Measurements from ENCODE around the gene KDM7A.
"Not testable (repeated sequence)": the region's sequence is repeated elsewhere in the genome, so short reads cannot be mapped to it uniquely, and the experiment has no call there.

The KDM7A gene

DNA sequence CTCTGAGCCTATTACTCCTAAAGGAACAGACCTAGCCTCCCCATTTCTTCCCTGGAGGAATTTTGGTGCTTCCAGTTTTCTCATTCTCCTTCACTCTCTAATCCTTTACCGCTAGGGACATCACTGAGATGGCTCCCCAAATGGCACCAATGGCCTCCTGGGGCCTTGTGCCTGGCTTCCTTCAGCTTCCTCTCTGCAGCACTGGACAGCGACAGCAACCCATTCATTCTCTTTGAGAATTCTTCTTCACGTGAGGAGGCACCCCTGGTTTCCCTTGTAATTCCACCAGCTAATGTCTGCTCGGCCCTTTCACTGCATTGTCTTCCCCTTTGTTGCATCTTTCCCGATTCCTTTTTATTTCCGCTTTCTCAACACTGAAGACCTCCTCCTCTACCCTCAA is 24.6 kb upstream of the KDM7A start:
- no peak for DNase-seq

DNA sequence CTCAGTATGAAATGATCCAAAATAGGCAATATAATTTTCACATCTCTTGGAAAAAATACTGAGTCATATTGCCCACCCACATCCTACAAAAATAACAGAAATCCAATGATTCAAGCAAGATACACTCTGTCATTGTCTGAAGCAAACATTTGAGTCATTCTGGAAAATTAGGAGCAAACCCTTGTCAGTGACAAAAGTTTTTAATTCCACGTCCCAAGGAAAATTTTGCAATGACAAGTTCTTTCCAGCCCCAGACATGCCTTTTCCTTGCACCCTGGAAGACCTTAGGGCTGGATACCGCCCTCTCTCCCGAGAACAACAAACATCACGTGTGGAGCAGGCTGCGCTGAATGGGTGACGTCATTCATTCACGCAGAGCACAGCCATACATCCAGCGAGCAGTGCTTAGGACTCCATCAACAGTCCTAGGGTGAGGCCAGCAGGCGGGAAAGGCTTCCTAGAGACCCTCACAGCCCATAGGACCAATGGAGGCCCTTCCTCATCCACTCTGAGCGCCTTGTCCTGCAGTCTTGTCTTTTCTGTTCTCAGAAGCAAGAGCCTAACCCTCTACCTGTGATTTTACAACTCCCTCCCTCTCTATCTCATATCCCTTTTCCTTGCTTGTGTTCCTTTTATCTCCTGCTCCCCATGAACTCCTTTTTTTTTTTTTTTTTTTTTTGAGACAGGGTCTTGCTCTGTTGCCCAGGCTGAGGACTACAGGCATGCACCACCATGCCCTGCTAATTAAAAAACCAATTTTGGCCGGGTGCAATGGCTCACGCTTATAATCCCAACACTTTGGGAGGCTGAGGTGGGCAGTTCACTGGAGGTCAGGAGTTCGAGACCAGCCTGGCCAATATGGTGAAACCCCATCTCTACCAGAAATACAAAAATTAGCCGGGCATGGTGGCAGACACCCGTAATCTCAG is 23.5 kb upstream of the KDM7A start:
- no peak for DNase-seq

DNA sequence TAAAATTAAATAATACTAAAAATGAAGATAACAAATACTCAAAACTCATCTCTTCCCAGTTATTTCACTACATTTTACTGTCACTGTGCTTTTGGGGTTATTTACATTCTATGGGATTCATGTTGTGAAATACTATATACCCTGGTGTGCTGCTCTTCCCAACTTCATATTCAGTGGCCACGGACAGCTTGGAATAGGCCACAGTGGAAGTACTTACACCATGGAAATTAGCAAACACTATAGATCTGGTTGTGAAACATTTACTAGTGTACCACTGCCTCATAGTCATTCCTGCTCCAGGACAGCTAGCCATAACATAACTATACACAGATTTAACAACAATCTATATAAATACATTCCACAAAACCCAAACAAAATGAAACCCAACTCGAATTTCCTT is 21.2 kb upstream of the KDM7A start:
- DNase-seq = no peak

DNA sequence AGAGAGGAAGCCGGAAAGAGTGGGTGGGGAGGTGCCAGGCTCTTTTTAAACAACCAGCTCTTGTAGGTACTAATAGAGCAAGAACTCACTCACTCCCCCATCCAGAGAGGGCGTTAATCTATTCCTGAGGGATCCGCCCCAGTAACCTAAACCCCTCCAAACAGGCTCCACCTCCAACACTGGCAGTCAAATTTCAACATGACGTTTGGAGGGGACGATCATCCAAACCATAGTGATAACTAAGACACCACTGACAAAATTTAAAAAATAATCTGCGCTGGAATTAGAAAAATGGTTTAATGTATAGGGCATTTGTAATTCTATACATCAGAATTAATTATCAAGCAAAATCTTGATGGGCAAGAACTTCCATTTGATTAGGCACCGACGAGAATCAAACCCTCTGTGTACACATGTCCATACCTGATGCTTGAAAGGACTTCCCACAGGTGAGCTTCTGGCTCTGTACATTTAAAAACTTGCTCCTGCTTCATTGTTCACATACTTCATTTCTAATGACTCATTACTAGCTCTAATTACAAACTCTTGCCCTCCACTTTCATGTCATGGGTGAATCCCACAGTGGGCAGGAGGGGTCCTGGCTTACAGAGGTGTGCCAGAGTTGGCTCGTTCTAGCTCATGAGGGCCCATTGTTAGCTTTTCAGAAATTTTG is 20.6 kb upstream of the KDM7A start:
- no peak for DNase-seq

DNA sequence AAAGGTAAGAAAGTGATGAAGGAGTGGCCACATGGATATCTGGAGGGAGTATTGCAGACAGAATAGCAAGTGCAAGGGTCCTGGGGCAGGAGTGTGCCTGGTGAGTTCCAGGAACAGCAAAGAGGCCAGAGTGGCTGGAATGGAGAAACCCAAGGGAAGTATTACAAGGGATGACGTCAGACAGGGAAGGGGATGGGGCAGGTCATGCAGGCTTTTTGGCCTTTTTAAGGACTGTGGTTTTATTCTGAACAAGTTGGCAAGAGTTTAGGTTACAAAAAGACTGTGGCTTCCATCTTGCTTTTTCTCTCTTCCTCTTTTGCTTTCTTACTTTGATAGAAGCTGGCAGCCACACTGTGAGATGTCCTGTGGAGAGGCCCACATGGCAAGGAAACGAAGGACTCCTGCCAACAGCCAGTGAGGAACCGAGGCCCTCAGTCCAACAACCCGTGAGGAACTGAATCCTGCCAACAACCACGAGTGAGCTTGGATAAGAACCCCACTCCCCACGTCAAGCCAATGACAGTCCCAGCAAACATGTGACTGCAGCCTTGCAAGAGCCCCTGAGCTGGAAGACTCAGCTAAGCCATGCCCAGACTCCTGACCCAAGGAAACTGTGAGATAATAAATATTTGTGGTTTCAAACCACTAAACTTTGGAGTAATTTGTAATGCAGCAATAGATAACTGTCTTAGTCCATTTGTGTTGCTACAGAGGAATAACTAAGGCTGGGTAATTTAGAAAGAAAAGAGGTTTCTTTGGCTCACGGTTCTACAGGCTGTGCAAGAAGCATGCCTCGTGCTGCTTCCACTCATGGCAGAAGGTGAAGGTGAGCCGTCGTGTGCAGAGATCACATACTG is 19.8 kb upstream of the KDM7A start:
- peak; percentile 30 for DNase-seq

DNA sequence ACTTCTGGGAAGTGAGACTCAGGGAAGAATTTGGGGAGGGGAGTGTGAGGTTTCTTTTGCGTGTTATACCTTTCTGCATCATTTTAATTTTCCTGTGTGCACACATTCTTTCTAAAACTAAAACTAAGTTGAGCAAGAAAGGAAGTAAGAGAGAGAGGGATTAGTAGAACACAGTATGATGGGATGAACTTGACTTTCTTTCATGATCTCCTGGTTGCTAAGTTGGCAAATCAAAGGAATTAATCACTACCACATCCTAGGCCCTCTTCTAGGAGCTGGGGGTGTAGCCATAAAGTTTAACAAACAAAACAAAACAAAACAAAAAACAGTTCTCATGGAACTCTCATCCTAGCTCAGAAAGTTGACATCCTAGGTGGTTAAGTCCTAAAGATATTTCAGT is 19.1 kb upstream of the KDM7A start:
- no peak for DNase-seq

DNA sequence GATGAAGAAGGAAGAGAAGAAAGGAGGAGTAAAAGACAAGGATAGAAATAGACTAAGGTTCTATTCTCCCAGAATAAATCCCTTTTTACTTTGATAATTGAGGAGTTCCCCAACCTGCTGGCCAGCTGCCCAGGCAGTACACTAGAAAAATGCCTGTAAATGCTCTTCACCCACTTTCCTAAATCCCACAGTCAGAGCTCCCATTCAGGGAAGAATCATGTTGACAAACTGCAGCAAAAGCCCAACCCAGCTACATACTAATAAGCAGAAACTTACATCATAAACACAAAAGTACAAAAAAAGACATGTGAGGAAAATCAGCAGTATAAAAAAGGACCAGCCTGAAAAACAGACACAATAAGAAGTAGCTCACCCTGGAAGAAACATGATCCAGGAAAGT is 15.8 kb upstream of the KDM7A start:
- DNase-seq = no peak

DNA sequence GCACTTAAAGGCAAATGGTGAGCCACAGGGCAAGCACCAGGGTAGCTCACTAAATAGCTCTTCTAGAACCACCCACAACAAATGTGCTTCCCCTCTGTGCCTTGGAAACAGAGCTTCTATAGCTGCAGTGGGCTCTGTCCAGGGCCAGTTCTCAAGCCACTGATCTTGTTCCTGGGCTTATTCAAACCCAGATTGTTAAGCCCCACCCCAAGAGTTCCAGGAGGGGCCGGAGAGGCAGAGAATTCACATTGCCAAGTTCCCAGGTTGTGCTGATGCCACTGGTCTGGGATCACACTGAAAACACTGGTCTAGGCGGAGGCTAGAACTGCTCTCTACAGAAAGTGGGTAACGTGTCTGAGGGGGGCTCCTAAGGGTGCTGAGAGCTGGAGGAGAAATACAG is 15.4 kb upstream of the KDM7A start:
- DNase-seq = no peak

DNA sequence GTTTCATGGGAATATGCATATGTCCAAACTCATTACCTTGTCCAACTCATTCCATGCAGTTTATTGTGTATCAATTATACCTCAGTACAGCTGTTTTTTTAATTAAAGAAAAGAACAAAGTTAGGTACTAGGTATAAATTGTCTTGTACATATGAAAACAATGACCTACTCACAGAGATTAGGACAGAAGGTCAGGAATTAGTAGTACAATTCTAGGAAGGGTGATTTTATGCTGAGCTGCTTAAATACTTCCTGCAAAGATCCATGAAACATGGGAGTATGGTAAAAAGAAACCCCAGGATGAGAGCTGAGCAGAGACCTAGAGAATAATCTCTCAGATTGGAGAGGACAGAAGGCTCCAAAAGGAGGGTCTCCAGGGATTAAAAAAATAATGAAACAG is 13.8 kb upstream of the KDM7A start:
- DNase-seq = no peak

DNA sequence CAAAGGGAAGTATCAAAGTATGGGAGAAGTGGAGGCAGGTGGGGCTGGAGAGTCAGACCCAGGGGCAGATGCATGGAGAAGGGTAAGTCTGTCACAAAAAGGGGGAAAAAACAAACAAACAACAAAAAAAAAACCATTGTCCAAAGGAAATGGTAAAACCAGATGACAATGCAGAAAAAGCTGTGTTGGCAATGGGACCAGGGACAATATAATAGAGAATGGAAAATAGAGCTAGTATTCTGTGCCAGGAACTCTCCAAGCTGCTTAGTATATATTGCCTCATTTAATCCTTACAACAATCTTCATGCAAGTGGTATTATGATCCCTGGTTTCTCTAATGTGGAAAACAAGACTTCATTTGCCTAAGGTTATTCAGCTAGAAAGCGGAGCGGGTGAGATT is 13.1 kb upstream of the KDM7A start:
- DNase-seq = no peak

DNA sequence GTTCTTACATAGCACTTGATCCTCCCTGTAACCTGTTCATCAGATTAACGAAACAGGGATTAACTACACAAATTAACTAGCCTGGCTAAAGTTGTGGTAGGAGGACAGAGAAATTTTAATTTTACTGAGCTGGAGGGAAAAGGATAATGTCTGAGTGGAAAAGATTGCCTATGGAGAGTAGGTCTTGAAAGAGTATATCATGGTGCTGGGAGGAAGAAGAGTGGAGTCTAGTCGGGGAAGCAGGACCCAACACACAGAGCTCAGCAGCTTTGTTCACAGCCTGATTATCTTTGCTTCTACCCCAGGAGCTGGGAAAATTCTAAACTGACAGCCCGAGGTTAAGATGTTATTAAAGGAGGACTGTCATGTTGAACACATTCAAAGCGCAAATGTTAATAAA is 6.1 kb upstream of the KDM7A start:
- DNase-seq = no peak

DNA sequence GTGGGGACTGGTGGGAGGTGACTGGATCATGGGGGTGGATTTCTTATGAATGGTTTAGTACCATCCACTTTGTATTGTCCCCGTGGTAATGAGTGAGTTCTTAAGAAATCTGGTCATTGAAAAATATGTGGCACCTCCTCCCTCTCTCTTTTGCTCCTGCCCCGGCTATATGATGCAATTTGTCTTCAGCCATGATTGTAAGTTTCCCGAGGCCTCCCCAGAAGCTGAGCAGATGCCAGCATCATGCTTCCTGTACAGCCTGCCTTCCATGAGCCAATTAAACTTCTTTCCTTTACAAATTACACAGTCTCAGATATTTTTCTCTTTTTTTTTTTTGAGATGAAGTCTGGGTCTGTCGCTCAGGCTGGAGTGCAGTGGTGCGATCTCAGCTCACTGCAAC is 2.6 kb upstream of the KDM7A start:
- no peak for DNase-seq

DNA sequence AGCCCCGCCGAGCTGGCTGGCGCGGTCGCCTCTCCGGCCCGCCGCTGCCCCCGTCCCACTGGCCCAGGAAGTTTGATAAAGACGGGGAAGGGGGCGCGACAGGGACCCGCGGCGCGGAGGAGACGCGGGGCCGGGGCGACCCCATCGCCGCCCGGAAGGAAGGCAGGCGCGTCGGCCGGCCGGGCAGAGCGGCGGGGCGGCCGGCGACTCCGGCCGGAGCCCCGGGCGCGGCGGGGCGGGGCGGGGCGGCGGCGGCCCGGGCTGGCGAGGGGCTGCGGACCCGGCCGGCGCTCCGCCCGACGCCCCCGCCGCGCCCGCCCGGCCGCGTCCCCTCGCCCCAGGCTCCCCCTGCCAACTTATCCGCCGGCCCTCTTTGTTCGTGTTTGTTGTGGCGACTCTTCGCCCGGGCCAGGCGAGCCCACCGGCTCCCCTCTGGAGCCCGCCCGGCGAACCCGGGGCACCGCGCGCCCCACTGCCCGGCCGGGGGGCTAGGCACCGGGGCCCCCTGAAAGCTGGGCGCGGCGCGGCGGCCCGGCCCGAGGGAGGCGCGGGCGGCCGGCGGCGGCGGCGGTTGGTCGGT is 571 bp downstream of the KDM7A start:
- DNase-seq = no peak

DNA sequence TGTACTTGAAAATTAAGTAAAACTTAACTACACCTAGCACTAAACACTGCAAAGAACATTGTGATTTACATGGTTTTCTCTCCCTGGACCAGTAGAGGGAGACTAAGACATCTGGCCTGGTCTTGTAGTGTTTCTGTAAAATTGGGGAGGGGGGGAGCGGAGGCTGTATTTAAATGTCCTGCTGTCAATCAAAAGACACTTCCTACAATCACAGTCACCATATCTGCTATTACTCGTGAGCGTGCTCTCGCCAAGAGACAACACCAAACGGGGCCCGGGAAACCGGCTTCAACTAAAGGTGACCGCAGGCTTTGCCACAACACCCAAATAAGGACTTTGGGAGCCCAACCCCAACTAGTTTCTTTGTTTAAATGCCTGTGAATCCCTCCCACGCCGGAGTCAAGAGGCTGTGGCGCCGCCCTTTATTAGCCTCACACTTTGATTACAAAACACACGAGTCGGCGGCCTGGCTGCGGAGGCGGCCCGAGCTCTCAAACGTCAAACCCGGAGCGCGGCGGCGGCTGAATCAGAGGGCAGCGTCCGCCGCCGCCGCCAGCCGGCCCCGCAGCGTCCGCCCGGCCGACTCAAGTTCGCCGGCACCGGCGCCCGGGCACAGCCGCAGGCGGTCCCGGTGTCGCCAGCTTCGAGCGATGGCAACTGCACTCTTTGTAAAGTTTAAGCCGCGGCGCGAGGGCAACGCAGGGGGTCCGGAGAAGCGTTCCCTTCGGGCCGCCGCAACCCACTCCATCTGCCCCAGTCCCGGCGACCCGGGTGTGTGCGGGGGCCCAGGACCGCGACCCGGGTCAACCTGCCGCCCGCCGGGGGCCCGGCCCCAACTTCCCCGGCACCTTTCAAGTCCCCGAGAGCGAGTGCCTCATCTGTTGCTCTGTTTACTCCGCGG is 1.3 kb downstream of the KDM7A start:
- DNase-seq = peak; percentile 96

DNA sequence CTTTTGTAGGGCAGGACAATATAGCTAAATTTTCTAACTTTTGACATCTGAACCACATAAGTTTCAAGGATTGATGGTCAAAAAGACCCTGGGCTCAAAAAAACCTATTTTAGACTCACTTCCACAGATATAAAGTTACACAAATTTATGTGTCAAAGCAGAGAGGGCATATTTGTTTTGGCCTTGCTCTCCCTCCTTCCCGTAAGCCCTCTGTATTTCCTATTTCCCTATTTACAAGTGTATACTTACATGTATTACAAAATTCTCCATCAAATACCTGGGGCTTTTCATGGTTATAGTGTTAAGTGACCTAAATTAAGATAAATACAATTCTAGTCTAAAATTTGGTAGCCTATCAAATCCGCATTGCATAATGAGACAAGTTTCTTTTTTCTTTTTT is 2.6 kb downstream of the KDM7A start:
- DNase-seq = no peak

DNA sequence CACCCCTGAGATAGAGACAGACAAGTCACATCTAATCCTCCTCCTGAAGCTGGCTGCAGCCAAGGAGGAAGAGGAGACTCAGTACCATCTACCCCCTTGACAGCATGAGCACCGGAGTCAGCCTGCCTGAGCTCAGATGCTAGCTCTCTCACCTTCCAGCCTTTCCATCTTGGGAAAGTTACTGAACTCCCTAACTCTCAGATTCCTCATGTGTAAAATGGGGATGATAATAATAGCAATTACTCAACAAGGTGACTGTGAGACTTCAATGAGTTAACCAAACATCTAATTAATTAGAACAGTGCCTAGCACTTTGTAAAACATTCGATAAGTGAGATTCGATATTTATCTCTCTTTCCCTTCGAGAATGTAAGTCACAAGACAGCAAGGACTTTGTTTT is 6.4 kb downstream of the KDM7A start:
- DNase-seq = no peak

DNA sequence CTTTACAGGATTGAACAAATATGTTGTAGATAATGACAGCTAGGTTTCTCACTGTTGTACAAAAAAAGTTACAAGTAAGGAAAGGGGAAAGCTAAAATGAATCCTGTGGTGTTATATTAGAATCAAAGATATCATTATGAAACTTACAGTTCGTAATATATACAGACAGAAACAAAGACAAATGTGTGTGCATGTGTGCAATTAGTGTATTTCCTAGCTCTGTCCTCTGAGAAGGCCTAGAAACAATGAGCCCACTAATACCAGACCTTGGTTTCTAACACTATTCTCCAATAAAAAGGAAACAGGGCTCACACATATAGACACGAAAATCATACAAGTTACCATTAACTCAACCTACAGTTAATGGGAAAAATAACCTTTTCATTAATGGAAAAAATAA is 8.0 kb downstream of the KDM7A start:
- no peak for DNase-seq

DNA sequence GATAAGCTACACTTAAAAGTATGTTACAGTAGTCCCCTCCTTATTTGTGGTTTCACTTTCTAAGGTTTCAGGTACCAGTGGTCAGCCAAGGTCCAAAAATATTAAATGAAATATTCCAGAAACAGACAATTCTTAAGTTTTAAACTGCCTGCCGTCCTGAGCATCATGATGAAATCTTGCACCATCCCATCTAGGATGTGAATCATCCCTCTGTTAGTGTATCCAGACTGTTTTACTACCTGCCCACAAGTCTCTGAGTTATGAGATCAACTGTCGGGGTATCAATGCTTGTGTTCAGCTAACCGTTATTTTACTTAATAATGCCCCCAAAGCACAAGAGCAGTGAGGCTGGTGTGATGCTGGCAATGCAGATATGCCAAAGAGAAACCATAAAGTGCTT is 11.4 kb downstream of the KDM7A start:
- DNase-seq = no peak

DNA sequence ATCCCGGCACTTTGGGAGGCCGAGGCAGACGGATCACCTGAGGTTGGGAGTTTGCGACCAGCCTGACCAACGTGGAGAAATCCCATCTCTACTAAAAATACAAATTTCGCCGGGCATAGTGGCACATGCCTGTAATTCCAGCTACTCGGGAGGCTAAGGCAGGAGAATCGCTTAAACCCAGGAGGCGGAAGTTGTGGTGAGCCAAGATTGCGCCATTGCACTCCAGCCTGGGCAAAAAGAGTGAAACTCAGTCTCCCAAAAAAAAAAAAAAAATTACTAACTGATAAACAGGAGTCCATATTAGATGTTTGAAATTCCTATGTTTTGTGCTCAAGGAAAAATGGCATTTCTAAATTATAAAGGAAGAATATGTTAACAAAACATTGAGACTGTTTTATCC is 14.7 kb downstream of the KDM7A start:
- not testable (repeated sequence) for DNase-seq

DNA sequence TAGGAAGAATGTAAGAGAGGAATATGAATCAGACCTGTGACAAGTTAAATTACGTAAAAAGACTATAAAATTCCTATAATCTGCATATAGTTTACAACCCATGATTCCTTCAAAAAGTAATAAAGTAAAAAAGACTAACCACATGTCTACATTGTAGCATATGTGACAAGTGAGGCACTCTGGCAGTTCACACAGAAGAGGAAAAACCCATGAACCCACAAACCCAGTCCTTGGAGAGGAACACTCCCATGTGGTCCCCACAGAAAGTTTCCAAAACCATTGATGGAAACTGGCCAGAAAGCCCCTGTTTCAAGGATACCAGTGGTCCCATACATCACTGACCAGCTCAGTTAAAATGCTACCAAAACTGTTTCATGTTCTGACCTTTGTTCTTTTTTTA is 15.7 kb downstream of the KDM7A start:
- DNase-seq = no peak

DNA sequence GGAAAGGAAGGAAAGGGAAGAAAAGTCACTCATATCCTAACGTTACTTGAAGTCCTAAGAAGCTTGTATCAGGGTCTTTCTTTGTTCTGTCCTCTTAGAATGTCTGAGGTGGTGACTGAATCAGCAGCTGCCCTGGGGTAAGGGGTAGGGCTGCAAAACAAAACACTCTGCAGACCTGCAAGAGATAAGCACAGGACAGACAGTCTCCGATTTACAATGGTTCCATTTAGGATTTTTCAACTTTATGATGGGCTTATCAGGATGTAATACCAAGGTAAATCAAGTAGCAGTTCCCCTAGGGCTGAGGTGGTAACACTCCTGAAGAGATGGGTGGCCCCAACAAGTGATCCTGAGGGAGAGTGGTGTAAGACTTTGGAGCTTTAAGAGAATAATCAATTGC is 16.5 kb downstream of the KDM7A start:
- DNase-seq = no peak

DNA sequence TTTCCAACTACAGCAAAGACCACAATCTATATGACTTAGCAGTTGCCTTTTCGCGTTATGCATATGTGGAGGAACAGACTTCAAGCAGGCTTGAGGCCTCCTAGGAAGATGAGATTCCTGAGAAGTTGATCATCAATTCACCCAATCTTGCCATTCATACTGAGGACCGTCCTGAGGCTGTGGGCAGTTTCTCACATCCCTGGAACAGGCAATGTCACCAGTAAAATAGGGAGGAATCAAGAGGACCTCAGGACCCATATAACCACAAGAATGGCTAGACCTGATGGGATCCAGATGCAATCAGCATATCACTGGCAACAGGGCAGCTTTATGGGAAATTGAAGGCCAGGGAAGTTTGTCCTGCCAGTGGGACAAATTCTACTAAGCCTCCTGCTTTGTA is 17.3 kb downstream of the KDM7A start:
- no peak for DNase-seq
